ENCODE data around the gene KRTAP10-4.

The KRTAP10-4 gene

DNA sequence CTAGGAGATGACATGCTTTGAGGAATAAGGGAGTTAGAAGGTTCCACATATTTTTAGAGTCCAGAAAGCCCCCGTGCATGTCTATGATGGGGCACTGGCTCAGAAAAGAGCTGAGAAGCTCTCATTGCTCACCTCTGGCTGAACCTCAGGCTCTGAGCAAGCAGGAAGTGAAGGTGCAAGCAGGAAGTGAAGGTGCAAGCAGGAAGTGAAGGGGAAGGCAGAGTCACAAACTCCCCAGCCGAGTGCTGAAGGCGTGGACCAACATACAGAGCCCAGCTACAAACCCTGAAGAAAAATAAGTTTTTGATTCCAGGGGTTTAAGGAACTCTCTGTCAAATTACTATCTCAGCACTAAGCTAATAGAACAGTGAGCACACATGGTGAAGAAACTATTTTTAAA lies 45.4 kb downstream of the KRTAP10-4 start:
- TF ChIP-seq, protein P1, sequence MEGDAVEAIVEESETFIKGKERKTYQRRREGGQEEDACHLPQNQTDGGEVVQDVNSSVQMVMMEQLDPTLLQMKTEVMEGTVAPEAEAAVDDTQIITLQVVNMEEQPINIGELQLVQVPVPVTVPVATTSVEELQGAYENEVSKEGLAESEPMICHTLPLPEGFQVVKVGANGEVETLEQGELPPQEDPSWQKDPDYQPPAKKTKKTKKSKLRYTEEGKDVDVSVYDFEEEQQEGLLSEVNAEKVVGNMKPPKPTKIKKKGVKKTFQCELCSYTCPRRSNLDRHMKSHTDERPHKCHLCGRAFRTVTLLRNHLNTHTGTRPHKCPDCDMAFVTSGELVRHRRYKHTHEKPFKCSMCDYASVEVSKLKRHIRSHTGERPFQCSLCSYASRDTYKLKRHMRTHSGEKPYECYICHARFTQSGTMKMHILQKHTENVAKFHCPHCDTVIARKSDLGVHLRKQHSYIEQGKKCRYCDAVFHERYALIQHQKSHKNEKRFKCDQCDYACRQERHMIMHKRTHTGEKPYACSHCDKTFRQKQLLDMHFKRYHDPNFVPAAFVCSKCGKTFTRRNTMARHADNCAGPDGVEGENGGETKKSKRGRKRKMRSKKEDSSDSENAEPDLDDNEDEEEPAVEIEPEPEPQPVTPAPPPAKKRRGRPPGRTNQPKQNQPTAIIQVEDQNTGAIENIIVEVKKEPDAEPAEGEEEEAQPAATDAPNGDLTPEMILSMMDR (IDR thresholded peaks at IDR 0.05; ENCODE audit: insufficient read depth, low read length, poor library complexity, severe bottlenecking) = no peak
- DNase-seq (ENCODE audit: extremely low read depth, insufficient read length) = no peak
- H3K4me3 ChIP-seq (replicated peaks; ENCODE audit: low read depth, low read length) = no peak overlapping the region
- H3K27me3 ChIP-seq (replicated peaks; ENCODE audit: control insufficient read depth, insufficient read depth, low read length) = no peaks in the 10 kb centered on the region
- no peaks in the 10 kb centered on the region for H3K36me3 ChIP-seq (ENCODE audit: control insufficient read depth, insufficient read depth, low read length)

DNA sequence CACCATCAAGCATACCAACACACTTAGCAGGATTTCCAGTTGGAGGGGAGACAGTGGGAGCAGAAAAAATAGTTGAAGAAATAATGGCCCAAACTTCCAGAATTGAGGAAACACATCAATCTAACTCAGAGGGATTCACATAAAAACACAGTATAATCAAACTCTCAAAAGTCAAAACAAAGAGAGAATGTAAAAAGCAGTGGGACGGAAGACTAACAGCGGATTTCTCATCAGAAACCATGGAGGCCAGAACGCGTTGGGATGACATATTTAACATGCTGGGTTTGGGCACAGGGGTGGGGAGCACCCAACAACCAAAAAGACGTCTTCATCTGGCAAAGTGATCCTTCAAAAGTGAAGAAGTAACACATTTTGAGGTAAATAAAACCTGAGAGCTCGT lies 46.4 kb downstream of the KRTAP10-4 start:
- Histone ChIP-seq H3K4me3 (replicated peaks; ENCODE audit: low read depth, low read length) (no peak overlapping the region), H3K36me3 (ENCODE audit: control insufficient read depth, insufficient read depth, low read length) (no peaks in the 10 kb centered on the region), H3K27me3 (replicated peaks; ENCODE audit: control insufficient read depth, insufficient read depth, low read length) (no peaks in the 10 kb centered on the region)
- TF ChIP-seq, protein P1 (IDR thresholded peaks at IDR 0.05; ENCODE audit: insufficient read depth, low read length, poor library complexity, severe bottlenecking) = no peak
- no peak for DNase-seq (ENCODE audit: extremely low read depth, insufficient read length)

DNA sequence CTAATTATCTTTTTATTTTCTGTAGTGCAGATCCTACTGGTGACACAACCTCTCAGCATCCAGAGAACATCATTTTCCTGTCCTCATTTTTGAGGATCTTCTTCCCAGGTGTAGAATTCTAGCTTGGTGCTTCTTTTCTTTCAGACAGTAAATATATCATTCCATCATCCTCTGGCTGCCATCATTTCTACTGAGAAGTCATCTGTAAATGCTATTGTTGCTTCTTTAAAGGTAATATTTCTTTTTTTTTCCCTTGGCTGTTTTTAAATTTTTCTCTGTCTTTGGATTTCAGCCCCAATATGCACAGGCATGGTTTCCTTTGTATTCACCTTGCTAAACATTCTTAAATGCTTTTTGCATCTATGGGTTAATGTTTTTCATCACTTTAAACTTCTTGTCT lies 50.0 kb downstream of the KRTAP10-4 start:
- H3K4me3 ChIP-seq (replicated peaks; ENCODE audit: low read depth, low read length) = no peak overlapping the region
- no peaks in the 10 kb centered on the region for H3K27me3 ChIP-seq (replicated peaks; ENCODE audit: control insufficient read depth, insufficient read depth, low read length)
- TF ChIP-seq, protein P1 (IDR thresholded peaks at IDR 0.05; ENCODE audit: insufficient read depth, low read length, poor library complexity, severe bottlenecking) = no peak

More for the DNA sequence above, 50.0 kb downstream of the KRTAP10-4 start:
- DNase-seq (ENCODE audit: extremely low read depth, insufficient read length) = no peak
- no peaks in the 10 kb centered on the region for H3K36me3 ChIP-seq (ENCODE audit: control insufficient read depth, insufficient read depth, low read length)
